Tibial nerve (tissue), 4 donors: ENCODE data around the gene DSTYK. TPM values are rescaled to one million over a fixed set of nuclear protein-coding genes. Genes with fewer than 3 reads are reported as not detected.

Experiments used
- DNase-seq, 2 donors: peaks; one replicate each; pipeline ENCODE4 v3.0.0-alpha.2; 2019; ENCODE audit warnings: low spot score in 2 of 2
- H3K27ac ChIP-seq, 4 donors: fragments of 200-600 bp; sonication (generic) in 3 of 4; one replicate each; pipeline ENCODE4 v1.5.1; 2017 to 2019; ENCODE audit warnings: mild to moderate bottlenecking in 1 of 4
- H3K27me3 ChIP-seq, 2 donors: fragments of 200-600 bp; sonication (generic) in 1 of 2; one replicate each; pipeline versions ENCODE4 v1.5.1 to v1.6.0; 2017 to 2019
- H3K36me3 ChIP-seq, 3 donors: fragments of 200-600 bp; sonication (generic); one replicate each; pipeline ENCODE4 v1.5.1; 2018 to 2019
- H3K4me1 ChIP-seq, 4 donors: fragments of 200-600 bp; sonication (generic) in 3 of 4; one replicate each; pipeline ENCODE4 v1.5.1; 2017 to 2019
- H3K4me3 ChIP-seq, 4 donors: fragments of 200-600 bp; sonication (generic) in 3 of 4; one replicate each; pipeline ENCODE4 v1.5.1; 2017 to 2019; ENCODE audit warnings: mild to moderate bottlenecking in 1 of 4, moderate library complexity in 1 of 4
- H3K9me3 ChIP-seq, 4 donors: fragments of 200-600 bp; sonication (generic) in 3 of 4; one replicate each; pipeline ENCODE4 v1.5.1; 2017 to 2019
- EP300 ChIP-seq, 2 donors: sonication (generic); formaldehyde crosslinking; IDR thresholded peaks; one replicate each; pipeline ENCODE4 v1.6.1; 2017; ENCODE audit warnings: antibody characterized with exemption in 2 of 2, mild to moderate bottlenecking in 1 of 2
- POLR2A ChIP-seq, 2 donors: fragments of 450-650 bp; IDR thresholded peaks; one replicate each; pipeline ENCODE4 v1.6.1; 2017; ENCODE audit warnings: antibody characterized with exemption in 2 of 2, mild to moderate bottlenecking in 2 of 2, moderate library complexity in 2 of 2
- WGBS, 2 donors: methylation state at CpG; one replicate each; pipeline ENCODE4 v1.1.5; 2018; 5-methylcytosine and 5-hydroxymethylcytosine counted together
- total RNA-seq, 4 donors: library from RNA; depleted of rRNA; stranded (reverse); fragments of >200 nt; gene quantifications; one replicate each; pipeline ENCODE4 v1.1.0, GENCODE V29; 2016
- TF ChIP-seq, protein P1 (sequence below), 5 experiments: fragments of 200-600 bp in 3 of 5; fragments of 450-650 bp in 2 of 5; sonication (generic) in 3 of 5; IDR thresholded peaks; one replicate each; pipeline ENCODE4 v1.5.1; 2016 to 2019; ENCODE audit warnings: antibody characterized with exemption in 5 of 5, mild to moderate bottlenecking in 3 of 5, moderate library complexity in 2 of 5

Gene DSTYK
- total RNA-seq, 4 donors from 2014 or later, result 10.5 to 15.5 (median 14.1) TPM

DNA sequence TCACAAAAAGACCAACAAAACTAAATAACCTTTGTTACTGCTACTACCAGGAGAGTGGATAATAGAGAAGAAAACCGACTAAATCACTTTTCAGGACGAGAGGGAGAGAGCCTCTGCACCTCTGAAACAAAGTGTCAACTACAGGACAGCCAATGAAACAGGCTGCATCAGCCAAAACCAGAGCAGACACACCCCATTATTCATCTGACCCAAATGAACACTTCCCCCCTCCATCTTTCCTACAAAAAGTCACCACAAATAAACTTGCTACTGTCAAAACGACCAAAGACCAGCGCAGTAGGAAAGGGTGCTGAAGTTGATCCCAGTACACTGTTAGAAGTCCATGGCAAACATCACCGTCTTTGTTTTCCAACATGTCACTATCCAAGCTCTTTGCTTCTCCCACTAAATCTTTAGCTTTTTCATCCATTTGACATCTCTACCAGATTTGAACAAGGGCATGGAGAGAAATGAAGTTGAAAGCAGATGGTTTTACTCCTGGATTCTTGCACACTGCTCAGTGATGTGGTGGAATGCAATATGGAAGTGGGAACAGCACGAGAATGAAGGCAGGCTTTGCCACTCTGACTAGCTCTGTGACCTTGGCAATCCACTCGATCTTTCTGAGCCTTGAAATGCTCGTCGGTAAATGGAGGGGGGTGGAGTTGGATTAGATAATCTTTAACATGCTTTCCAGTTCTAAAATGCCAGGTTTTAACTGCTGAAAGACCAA is 20.5 kb downstream of the DSTYK start:
- Histone ChIP-seq H3K4me3 (no peak overlapping the region), H3K9me3 (no peaks in the 10 kb centered on the region), H3K27me3 (no peaks in the 10 kb centered on the region), H3K27ac (no peak overlapping the region), H3K36me3 (peaks cover 0 to 9% (median 0%) of the 10 kb centered on the region in 3 donors), H3K4me1 (peaks cover 0 to 55% (median 8%) of the 10 kb centered on the region in 4 donors)
- TF ChIP-seq POLR2A (IDR thresholded peaks at IDR 0.05) (no peak), EP300 (IDR thresholded peaks at IDR 0.05) (no peak)
- TF ChIP-seq, protein P1, sequence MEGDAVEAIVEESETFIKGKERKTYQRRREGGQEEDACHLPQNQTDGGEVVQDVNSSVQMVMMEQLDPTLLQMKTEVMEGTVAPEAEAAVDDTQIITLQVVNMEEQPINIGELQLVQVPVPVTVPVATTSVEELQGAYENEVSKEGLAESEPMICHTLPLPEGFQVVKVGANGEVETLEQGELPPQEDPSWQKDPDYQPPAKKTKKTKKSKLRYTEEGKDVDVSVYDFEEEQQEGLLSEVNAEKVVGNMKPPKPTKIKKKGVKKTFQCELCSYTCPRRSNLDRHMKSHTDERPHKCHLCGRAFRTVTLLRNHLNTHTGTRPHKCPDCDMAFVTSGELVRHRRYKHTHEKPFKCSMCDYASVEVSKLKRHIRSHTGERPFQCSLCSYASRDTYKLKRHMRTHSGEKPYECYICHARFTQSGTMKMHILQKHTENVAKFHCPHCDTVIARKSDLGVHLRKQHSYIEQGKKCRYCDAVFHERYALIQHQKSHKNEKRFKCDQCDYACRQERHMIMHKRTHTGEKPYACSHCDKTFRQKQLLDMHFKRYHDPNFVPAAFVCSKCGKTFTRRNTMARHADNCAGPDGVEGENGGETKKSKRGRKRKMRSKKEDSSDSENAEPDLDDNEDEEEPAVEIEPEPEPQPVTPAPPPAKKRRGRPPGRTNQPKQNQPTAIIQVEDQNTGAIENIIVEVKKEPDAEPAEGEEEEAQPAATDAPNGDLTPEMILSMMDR (IDR thresholded peaks at IDR 0.05), result no peak
- WGBS, 2 donors, result 37 to 43% methylated on average over 9 of the region's 9 CpGs
- DNase-seq, result no peak

DNA sequence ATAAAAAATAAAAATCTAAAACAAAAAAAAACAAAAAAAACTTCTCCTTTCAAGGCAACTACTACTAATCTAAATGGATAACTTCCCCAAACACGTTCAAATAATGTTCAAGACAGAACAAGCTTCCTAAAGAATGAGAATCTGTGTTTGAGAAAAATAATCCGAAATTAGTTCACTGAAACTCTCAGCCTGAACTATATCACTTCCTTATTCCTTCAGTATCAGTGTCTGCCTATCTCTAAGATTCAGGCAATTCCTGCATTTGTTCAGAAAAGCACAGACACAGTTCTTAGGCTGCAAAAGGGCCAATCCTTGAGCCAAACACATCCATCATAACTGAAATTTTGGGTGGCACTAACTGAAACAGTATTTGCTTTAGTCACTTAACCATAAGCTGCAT is 22.4 kb downstream of the DSTYK start:
- peaks cover 0 to 14% (median 0%) of the 10 kb centered on the region in 3 donors for H3K36me3 ChIP-seq
- 65 to 80% methylated on average over 2 of the region's 2 CpGs for WGBS, 2 donors

DNA sequence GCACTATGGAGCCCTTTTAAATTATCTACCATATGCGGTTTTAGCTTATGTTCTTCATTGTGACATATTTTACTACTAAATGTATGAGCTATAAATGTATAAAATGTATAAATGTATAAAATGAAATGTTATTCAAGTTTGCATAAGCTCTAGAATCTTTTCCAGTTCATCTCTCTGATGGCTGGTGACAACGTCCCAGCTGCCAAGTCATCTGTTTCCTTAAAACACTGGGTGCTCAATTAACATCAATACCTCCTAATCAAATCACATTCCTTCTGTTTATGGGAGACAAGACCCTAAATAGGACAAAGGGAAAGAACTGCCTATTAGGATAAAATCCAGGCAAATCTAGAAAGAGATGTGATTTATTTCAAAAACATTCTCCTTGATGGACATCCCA is 22.9 kb downstream of the DSTYK start:
- WGBS, 2 donors, result 46 to 61% methylated on average over 2 of the region's 2 CpGs
- Histone ChIP-seq H3K27ac (no peak overlapping the region), H3K27me3 (no peaks in the 10 kb centered on the region), H3K4me3 (no peak overlapping the region), H3K9me3 (no peaks in the 10 kb centered on the region), H3K4me1 (peaks cover 0 to 70% (median 10%) of the 10 kb centered on the region in 4 donors), H3K36me3 (peaks cover 0 to 14% (median 0%) of the 10 kb centered on the region in 3 donors)
- no peak for DNase-seq
- TF ChIP-seq POLR2A (IDR thresholded peaks at IDR 0.05), result no peak
- TF ChIP-seq, protein P1 (IDR thresholded peaks at IDR 0.05), result no peak
- TF ChIP-seq EP300 (IDR thresholded peaks at IDR 0.05), result no peak

More for the DNA sequence above, 22.4 kb downstream of the DSTYK start:
- TF ChIP-seq EP300 (IDR thresholded peaks at IDR 0.05) (no peak), POLR2A (IDR thresholded peaks at IDR 0.05) (no peak)
- TF ChIP-seq, protein P1 (IDR thresholded peaks at IDR 0.05), result no peak
- Histone ChIP-seq H3K27ac (no peak overlapping the region), H3K9me3 (no peaks in the 10 kb centered on the region), H3K27me3 (no peaks in the 10 kb centered on the region), H3K4me1 (peaks cover 0 to 65% (median 8%) of the 10 kb centered on the region in 4 donors), H3K4me3 (no peak overlapping the region)
- no peak for DNase-seq

DNA sequence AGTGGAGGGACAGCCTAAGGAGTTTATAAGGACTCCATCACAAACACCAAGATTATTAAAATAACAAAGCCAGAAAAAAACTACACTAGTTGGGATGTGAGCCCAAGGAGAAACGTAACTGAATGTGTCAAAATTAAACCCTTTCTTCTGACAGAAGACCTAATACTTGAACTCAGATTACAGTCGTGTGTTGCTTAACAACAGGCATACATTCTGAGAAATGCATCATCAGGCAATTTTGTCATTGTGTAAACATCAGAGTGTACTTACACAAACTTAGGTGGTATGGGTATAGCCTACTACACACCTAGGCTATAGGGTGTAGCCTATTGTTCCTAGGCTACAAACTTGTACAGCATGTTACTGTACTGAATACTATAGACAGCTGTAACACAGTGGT is 23.4 kb downstream of the DSTYK start:
- H3K27me3 ChIP-seq, result no peaks in the 10 kb centered on the region
- no peaks in the 10 kb centered on the region for H3K9me3 ChIP-seq
- TF ChIP-seq EP300 (IDR thresholded peaks at IDR 0.05), result no peak
- TF ChIP-seq, protein P1 (IDR thresholded peaks at IDR 0.05), result no peak
- TF ChIP-seq POLR2A (IDR thresholded peaks at IDR 0.05), result no peak
- DNase-seq, result no peak
- H3K4me1 ChIP-seq, result peaks cover 0 to 70% (median 12%) of the 10 kb centered on the region in 4 donors
- no peak overlapping the region for H3K4me3 ChIP-seq
- WGBS, 2 donors, result 54 to 59% methylated on average over 2 of the region's 2 CpGs
- H3K27ac ChIP-seq, result no peak overlapping the region
- peaks cover 0 to 14% (median 0%) of the 10 kb centered on the region in 3 donors for H3K36me3 ChIP-seq

DNA sequence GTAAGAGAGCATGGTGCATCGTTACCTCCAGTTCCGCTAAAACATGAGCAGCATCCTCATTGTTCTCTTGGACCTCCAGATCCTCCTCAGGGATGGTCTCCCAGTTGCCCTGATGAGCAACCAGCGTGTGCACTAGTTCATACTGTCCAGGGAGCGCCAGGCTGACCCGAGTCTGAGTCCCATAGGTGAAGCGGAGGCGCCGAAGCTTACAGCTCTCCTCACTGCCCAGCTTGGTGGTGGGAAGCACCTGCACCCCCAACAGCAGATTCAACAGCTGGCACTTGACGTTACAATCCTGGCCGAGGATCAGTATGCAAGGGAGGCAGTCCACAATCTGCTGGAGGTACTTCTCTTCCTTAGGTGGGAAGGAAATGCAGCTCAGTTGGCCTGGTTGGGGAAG is 24.1 kb downstream of the DSTYK start:
- H3K36me3 ChIP-seq, result peaks cover 0 to 14% (median 0%) of the 10 kb centered on the region in 3 donors
- DNase-seq, result no peak
- H3K4me1 ChIP-seq, result peaks cover 0 to 69% (median 13%) of the 10 kb centered on the region in 4 donors
- no peak overlapping the region for H3K4me3 ChIP-seq
- H3K27me3 ChIP-seq, result no peaks in the 10 kb centered on the region
- no peak overlapping the region for H3K27ac ChIP-seq
- TF ChIP-seq, protein P1 (IDR thresholded peaks at IDR 0.05), result no peak
- TF ChIP-seq POLR2A (IDR thresholded peaks at IDR 0.05) (no peak), EP300 (IDR thresholded peaks at IDR 0.05) (no peak)
- H3K9me3 ChIP-seq, result no peaks in the 10 kb centered on the region
- WGBS, 2 donors, result 94 to 99% methylated on average over 5 to 10 of the region's 10 CpGs
